M059J (cell line): ENCODE data around the gene OR2G6. TPM values are rescaled to one million over a fixed set of nuclear protein-coding genes. Genes with fewer than 3 reads are reported as not detected.
"Not testable (repeated sequence)": the region's sequence is repeated elsewhere in the genome, so short reads cannot be mapped to it uniquely, and the experiment has no call there.

Source experiments
- DNase-seq: peaks from one replicate; pipeline ENCODE4 v3.0.0-alpha.2; 2012; ENCODE audit warnings: low read depth
- total RNA-seq: library from RNA; depleted of rRNA; stranded (reverse); fragments of >200 nt; shearing (Covaris generic); gene quantifications from 2 replicates; pipeline ENCODE4 v1.2.3, GENCODE V29; 2014; rRNA removed

The OR2G6 gene
- not detected in 2 replicates for total RNA-seq

DNA sequence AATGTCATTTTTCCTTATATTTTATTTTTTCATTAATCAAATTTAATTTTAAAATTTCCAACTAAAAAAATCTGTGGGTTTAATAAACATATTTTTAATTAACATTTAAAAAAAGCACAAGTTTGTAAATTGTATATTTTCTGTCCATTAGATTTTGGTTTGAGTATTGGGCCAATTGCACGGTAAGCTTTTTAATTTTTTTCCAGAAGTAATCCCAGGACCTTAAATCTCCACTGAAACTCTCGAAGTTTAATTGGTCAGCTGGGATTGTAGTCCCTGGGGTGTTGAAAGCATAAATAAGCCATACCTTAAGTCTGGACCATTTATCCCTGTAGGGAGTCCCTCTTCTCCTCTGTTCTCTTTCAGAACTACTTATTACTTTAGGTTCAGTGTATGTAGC lies at the start of gene OR2G6:
OR2G6 (plus strand) TSS at position 301 of the 400 bp plus-strand sequence. CDS start 13,574 bp downstream, outside the sequence.
- not testable (repeated sequence) for DNase-seq

DNA sequence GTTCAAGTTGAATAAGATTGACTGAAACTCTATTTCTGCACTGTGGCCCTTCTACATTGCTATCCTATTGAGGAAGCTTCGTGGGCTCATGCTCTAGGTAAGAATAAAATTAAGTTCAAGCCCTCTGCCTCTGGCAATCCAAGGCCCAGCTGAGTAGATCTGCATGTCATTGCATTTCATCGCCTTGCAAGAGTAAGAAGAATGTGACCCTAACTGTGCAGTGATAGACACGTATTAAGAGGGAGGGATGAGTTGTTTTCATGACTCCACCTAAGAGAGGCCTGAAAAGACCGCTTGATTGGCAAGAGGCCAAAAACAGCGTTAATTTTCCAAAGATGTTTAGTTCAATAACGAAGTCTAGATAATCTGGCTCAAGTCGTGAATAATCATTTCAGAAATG lies 48.8 kb upstream of the OR2G6 start:
- not testable (repeated sequence) for DNase-seq

DNA sequence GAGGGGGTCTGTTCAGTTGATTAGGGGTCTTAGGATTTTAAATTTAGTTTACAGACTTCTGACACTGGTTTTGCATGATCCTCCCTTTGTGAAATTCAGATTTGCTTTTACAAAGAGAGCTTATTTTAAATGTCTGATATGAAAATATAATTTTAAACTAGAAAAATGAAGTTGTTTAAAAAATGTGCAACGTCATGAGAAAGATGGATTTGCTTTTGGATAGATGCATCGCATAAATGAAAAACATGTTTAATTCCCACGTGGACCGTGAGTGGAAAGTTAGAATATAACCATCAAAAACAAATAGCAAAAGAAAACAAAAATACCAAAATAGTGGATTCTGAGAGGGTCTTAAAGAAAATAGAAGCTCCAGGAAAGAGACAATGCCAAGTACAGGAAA lies 36.7 kb upstream of the OR2G6 start:
- DNase-seq, result no peak

DNA sequence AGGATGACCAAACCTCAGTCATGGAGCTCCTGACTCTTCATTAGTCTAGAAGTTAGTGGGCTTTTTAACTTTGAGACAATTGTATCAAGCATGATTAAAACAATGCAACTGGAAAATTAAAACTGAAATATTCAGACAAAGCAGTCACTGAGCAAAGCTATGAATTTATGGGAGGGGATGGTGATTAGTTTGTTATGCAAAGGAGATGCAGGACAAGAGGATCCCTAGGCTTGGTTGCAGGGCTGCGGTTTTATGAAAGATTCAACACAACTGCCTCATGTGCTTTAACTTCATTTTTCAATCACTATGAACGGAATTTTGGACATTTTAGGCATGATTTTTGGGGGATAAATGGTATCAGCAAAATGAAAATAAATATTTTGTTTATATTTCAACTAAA lies 35.8 kb upstream of the OR2G6 start:
- DNase-seq, result not testable (repeated sequence)

DNA sequence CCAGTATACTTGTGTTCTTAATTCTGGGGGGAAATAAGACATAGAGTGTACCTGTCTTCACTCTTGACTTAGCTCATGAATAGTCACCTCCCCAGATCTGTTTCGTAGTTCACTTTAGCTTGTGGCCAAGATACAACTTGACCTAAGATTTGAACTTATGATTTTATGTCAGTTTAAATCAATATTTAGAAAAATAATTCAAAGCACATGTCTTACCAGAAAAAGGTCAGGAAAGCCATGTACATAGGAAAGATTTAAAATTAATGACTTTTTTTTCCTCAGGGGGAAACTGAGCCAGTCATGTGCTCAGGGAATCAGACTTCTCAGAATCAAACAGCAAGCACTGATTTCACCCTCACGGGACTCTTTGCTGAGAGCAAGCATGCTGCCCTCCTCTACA lies 34.8 kb upstream of the OR2G6 start, which contains the start of gene OR2T3:
OR2T3 (plus strand) TSS at position 301 of the 400 bp plus-strand sequence; CDS start at position 301, 0 bp downstream.
- DNase-seq, result not testable (repeated sequence)

DNA sequence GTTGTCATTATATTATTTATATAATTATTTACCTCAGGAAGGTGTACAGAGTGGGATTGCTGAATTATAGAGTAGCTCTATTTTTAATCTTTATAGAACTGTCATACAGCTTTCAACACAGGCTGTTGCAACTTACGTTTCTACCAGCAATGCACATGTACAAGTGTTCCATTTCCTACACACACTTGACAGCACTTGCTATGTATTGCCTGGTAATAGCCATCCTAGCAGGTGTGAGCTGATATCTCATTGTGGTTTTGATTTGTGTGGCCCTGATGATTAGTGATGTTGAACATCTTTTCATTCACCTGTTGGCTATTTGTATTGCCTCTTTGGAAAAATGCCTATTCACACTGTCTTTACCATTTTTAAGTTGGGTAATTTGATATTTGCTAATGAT lies 32.2 kb upstream of the OR2G6 start:
- DNase-seq, result not testable (repeated sequence)

DNA sequence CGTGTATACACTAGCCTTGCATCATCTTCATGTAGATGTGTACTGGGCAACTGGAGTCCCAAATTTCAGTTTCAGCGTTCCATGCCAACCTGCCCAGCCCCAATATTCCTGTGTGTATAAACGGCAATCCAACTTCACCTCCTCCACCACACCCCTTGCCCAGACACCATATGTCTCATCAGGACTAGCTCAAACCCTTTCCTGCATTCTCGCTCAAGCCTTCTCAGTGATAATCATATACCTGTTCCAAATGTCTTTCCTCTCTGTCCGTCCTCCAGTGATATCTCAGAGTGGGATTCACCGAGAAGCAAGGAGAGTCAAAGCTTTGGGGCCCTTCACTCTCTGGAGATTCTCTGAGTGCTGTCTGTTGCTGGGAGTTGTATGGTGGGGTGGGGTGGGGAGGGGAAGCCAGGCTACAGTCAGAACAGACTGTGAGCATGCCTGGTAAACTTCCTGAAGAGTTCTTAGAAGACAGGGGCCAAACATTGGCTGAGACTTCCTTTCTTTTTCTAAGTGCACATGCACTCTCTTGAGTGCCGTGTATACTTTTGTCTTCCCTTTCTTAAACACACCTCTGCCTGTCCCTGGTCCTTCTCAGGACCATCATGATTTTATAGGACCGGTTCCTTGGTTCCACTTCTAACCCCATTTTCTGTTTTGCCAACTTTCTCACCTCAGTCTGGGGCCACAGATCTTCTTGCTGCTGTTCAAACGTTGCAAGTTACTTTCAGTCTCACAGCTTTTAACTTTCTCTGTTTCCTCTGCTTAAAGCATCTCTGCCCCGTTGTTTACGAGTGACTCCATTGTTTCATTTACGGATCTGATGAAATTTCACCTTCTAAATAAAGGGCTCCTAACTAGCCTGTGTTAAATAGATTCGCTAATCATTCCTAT lies 25.9 kb upstream of the OR2G6 start:
- not testable (repeated sequence) for DNase-seq

DNA sequence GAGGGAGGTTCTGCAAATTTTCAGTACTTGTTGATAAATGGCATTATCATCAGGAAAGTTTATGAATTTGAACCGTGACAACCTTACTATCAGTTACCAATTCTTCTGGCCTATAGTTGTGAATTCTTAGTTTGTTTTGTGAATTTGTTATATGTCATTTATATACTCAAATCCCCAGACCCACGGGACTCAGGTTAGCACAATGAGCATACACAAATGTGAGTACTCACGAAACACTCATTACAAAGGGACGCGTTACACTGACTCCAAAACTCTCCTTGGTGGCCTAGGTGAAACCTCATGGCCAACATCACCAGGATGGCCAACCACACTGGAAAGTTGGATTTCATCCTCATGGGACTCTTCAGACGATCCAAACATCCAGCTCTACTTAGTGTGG lies 19.6 kb upstream of the OR2G6 start, which contains the start of gene OR2T5:
OR2T5 (plus strand) TSS at position 301 of the 400 bp plus-strand sequence; CDS start at position 301, 0 bp downstream.
- DNase-seq, result not testable (repeated sequence)

DNA sequence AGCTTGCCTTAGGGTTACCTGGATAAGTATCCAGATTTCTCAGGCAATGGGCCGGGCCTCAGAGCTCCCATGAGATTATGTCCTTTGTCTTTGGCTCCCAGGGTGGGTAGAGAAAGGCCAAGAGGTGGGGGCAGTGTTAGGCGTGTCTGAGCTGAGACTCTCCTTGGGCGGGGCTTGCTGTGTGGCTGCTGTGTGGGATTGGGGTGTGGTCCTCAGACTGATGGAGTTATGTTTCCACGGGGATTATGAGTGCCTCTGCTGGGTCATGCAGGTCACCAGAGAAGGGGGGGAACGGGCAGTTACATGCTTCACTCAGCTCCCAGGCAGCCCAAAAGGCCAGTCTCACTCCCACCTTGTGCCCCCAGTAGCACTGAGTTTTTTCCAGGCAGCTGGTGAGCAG lies 11.2 kb upstream of the OR2G6 start:
- DNase-seq, result not testable (repeated sequence)

DNA sequence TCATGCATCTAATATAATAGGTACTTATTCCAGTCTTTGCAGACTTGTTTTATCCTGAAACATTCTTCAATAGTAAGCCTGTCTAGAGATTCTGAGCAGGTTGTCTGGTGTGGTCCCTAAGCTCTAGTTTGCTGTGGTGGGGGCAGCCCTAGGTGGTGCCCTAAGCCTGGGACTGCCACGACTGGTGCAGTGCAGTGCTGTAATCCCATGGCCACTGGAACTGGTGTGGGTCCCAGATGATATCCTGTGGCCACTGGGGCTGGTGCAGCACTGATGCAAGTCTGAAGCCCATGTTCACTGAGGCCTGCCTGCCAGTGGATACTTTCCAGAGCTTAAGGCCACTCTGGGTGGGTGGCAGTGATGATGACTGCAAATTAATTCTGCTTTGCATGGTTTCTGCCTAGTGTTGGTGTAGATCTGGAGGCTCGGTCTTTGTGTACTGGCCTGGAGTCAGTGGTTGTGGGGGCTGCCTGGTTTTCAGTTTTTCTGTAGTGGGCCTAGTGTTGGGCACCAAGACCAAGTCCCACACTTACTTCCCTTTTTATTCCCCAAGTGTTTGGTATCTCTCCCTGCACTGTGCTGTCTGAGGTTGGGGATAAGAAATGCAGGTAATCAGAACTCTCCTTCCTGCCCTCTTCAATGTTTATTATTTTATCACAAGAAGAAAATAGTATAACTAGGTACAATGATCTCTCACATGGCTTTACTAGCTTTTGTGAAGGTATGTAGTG lies 7.4 kb upstream of the OR2G6 start:
- DNase-seq, result not testable (repeated sequence)

DNA sequence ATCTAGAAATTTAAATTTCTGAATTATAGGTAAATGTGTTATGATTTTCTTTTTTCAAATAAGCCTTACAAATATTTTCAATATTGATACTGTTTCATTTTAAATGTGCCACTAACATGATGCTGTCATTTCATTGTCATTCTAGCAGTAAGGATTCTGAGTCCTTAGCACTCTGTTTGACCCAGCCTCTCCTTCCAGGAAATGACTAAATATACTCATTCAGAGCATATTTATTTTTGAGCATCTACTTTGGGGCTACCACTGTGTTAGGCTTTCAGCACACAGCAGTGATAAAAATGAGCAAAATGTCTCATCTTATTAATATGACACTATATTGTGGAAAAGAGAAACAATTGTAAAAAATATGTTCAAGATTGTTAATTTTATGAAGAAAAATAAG lies 2.3 kb downstream of the OR2G6 start:
- DNase-seq, result not testable (repeated sequence)

DNA sequence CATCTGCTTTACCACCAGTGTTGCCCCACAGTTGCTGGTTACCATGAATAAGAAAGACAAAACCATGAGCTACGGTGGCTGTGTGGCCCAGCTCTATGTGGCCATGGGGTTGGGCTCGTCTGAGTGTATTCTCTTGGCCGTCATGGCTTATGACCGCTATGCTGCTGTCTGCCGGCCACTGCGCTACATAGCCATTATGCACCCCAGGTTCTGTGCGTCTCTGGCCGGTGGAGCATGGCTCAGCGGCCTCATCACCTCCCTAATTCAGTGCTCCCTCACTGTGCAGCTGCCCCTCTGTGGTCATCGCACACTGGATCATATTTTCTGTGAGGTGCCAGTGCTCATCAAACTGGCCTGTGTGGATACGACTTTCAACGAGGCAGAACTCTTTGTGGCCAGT lies 14.0 kb downstream of the OR2G6 start:
- no peak for DNase-seq

DNA sequence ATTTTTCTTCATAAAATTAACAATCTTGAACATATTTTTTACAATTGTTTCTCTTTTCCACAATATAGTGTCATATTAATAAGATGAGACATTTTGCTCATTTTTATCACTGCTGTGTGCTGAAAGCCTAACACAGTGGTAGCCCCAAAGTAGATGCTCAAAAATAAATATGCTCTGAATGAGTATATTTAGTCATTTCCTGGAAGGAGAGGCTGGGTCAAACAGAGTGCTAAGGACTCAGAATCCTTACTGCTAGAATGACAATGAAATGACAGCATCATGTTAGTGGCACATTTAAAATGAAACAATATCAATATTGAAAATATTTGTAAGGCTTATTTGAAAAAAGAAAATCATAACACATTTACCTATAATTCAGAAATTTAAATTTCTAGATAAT lies 29.6 kb downstream of the OR2G6 start:
- not testable (repeated sequence) for DNase-seq

DNA sequence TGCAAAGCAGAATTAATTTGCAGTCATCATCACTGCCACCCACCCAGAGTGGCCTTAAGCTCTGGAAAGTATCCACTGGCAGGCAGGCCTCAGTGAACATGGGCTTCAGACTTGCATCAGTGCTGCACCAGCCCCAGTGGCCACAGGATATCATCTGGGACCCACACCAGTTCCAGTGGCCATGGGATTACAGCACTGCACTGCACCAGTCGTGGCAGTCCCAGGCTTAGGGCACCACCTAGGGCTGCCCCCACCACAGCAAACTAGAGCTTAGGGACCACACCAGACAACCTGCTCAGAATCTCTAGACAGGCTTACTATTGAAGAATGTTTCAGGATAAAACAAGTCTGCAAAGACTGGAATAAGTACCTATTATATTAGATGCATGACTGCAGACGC lies 39.5 kb downstream of the OR2G6 start:
- not testable (repeated sequence) for DNase-seq

DNA sequence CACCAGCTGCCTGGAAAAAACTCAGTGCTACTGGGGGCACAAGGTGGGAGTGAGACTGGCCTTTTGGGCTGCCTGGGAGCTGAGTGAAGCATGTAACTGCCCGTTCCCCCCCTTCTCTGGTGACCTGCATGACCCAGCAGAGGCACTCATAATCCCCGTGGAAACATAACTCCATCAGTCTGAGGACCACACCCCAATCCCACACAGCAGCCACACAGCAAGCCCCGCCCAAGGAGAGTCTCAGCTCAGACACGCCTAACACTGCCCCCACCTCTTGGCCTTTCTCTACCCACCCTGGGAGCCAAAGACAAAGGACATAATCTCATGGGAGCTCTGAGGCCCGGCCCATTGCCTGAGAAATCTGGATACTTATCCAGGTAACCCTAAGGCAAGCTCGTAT lies 43.2 kb downstream of the OR2G6 start:
- DNase-seq, result not testable (repeated sequence)

DNA sequence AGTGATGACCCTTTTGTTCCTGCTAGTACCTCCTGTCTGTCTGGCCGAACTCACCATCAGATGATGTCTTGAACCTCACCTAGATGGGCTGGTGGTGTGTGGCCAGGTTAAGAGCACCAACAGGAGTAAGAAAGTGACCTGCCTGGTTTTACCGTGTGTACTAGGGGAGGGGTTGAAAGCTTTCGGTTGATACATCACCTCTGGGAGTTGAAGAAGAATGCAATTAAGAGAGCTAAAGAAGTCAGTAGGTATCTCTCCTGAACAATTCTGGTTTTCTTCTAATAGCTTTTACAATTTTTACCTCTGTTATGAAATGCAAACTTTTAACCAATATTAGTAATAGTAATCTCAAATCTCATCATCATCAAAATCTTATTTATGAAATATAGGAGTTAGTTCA lies 54.8 kb downstream of the OR2G6 start, which contains the start of gene OR2T29:
OR2T29 (minus strand) TSS at position 101 of the 400 bp plus-strand sequence. CDS start 3,281 bp downstream, outside the sequence.
- DNase-seq, result not testable (repeated sequence)

DNA sequence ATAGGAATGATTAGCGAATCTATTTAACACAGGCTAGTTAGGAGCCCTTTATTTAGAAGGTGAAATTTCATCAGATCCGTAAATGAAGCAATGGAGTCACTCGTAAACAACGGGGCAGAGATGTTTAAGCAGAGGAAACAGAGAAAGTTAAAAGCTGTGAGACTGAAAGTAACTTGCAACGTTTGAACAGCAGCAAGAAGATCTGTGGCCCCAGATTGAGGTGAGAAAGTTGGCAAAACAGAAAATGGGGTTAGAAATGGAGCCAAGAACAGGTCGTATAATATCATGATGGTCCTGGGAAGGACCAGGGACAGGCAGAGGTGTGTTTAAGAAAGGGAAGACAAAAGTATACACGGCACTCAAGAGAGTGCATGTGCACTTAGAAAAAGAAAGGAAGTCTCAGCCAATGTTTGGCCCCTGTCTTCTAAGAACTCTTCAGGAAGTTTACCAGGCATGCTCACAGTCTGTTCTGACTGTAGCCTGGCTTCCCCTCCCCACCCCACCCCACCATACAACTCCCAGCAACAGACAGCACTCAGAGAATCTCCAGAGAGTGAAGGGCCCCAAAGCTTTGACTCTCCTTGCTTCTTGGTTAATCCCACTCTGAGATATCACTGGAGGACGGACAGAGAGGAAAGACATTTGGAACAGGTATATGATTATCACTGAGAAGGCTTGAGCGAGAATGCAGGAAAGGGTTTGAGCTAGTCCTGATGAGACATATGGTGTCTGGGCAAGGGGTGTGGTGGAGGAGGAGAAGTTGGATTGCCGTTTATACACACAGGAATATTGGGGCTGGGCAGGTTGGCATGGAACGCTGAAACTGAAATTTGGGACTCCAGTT lies 57.9 kb downstream of the OR2G6 start:
- not testable (repeated sequence) for DNase-seq

DNA sequence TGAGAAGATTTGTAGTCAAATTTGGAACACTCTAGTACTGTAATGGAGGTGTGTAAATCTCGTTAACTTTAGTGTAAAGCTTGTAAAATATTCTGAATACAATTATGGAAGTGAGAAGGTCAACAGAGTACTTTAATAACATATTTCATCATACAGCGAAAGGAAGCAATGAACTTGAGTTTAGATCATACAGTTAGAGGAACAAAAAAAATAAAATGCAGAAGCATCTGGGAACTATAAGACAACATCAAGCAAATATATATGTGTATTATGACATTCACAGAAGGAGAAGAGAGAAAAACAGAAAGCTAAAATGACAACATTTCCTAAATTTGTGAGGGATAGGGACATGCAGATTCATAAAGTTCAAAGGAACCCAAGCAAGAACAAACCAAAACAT lies 61.2 kb downstream of the OR2G6 start:
- not testable (repeated sequence) for DNase-seq

DNA sequence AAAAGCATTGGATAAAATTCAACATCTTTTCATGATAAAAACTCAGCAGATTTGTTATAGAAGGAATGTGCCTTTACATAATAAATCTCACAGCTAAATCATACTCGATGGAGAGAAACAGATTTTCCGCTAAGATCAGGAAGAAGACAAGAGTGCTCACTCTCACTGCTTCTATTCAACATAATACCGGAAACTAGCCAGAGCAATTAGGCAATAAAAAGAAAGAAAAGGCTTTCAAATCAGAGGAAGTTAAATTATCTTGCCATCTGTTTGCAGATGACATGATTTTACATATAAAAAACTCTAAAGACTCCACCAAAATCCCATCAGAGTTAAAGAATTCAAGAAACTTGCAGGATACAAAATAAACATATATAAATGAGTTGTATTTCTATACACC lies 62.9 kb downstream of the OR2G6 start:
- not testable (repeated sequence) for DNase-seq

DNA sequence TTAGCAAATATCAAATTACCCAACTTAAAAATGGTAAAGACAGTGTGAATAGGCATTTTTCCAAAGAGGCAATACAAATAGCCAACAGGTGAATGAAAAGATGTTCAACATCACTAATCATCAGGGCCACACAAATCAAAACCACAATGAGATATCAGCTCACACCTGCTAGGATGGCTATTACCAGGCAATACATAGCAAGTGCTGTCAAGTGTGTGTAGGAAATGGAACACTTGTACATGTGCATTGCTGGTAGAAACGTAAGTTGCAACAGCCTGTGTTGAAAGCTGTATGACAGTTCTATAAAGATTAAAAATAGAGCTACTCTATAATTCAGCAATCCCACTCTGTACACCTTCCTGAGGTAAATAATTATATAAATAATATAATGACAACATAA lies 64.2 kb downstream of the OR2G6 start:
- DNase-seq, result not testable (repeated sequence)

DNA sequence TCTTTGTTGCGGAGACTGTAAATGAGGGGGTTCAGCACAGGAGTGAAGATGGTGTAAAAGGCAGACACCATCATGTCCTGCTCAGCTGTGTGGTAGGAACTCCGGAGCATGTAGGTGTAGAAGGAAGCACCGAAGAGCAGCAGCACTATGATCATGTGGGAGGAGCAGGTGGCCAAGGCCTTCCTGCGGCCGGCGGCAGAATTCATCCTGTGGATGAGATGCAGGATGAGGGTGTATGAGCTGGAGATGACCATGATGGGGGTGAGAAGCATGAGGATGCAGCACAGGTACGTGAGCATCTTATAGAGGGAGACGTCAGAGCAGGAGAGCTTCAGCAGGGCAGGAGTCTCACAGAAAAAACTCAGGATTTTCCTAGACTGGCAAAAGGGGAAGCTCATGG lies 66.0 kb downstream of the OR2G6 start:
- DNase-seq, result not testable (repeated sequence)
